GM18519 (cell line): ENCODE measurements around the gene ICAM3.

Source experiments
- ATAC-seq: cut with Tn5 transposase; IDR thresholded peaks from one replicate; pipeline ENCODE4 v1.9.1; 2021; ENCODE audit warnings: mild to moderate bottlenecking, moderate library complexity; ENCODE audit not compliant: unreplicated experiment, low FRiP score

Gene ICAM3

DNA sequence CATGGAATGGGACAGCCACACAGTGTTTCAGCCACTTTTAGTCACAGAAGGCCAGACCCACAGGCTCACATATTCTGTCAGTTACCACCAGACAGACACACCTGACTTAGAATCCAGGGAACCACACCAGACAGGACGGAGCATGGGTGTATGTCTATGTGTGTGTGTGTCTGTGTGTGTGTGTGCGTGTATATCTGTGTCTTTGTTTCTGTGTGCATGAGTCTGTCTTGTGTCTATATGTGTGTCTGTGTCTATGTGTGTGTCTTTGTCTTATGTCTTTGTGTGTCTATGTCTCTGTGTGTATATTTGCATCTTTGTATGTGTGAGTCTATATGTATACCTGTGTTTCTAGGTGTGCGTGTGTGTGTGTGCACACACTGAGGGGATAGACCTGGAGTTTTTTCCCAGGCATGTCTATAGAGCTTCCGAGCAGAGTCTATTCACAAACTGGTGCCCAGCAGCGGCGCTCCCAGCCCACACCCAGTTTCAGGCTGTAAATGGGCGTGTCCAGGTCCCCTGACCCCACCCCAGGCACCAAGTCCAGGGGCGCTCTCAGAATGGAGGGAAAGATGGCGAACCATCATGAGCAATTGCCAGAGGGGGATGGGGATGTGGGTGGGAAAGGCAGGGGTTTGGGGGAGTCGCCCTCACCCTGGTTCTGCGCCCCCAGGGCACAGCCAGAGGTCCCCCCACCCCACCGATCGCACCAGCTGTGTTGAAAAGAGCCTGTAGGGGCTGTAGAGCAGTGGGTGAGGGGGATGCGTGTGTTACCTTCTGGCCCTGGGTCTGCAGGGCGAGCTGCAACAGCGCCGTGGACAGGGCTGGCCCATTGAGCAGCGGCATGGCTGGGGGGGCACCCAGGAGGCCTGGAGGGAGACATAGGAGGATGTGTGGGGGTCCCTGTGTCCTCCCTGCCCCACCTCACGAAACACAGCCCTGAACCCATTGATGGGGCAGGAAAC is 17.3 kb downstream of the ICAM3 start:
- ATAC-seq, result no peak

DNA sequence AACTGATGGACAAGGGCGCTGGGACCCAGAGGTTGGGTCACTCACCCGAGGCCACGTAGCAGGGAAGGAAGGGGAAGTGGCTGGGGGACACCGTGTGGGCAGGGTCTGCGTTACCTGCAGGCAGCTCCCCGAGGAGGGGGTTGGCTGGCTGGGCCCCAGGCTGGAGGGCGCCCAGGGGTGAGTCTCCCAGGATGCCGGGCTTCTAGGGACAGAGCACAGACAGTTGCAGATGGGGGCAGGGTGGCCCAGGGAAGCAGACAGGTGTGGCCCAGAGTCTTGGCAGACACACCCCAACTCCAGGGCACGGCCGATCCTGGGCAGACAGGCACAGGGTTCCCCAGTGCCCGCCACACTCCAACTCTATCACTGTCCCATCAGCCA is 18.0 kb downstream of the ICAM3 start:
- no peak for ATAC-seq

DNA sequence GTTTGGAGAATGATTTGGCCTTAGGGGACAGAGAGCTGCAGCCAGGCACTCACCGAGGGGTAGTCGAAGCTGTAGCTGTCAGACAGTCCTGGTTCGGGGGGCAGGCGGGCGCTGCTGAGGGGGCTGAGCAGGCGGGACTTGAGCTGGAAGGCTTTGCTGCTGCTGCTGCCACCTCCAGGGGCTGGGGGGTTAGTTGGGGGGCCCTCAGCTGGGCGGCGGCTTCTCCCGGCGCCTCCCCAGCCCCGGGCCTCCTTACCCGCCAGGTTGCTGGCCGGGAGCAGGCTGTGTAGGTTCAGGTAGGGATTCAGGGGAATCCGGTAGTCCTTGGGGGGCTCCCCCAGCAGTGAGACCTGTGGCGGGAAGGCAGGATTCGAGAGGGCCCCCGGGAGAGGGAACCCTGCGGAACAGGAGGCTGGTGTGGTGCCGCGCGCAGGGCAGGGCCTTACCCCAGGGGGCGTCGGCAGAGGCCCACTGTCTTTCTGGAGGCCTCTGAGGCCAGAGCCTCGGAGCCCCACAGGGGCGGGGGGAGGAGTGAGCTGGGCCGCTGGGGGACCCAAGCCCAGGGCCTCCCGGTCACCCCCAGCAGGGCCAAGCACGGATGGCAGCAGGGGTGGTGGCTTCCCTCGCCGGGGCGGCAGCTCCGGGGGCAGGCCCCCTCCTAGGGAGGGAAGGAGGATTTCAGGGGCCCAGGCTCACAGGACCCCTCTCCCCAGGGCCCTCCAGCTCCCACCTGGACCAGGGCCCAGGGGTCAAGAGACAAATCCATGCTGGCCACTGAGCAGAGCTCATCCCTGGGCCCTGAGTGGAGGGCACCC is 18.6 kb downstream of the ICAM3 start:
- ATAC-seq, result no peak

DNA sequence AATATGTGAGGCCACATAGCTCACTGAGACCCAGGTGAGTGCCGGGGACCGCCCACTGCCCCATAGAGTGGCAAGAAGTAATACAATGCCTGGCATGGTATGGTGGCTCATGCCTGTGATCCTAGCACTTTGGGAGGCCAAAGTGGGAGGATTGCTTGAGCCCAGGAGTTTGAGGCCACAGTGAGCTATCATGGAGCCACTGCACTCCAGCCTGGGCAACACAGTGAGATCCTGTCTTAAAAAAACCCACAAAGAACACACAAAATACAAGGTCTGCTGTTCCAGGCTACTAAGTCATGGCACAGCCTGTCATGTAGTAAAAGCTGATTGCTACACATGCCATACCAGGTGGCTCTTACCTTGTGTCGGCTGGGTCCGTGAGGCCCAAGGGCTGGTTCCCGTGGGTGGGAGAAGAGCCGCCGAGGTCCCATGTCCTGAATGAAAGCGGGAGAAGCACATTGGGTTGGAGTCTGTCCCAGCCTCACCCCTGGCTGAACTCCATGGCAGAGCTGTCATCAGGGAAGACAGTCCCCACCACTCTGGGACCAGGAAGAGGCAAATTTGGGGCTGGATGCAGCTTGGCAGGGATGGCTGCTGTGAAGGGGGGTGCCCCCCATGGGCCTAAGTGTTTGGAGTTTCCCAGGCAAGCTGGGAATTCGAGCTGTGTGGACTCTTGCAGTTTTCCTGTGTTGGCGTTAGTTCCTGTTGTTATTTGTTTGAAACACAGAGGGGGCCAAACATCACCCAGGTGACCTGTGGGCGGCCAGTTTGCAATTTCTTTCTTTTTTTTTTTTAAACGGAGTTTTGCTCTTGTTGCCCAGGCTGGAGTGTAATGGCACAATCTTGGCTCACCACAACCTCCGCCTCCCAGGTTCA is 20.4 kb downstream of the ICAM3 start:
- ATAC-seq, result no peak

DNA sequence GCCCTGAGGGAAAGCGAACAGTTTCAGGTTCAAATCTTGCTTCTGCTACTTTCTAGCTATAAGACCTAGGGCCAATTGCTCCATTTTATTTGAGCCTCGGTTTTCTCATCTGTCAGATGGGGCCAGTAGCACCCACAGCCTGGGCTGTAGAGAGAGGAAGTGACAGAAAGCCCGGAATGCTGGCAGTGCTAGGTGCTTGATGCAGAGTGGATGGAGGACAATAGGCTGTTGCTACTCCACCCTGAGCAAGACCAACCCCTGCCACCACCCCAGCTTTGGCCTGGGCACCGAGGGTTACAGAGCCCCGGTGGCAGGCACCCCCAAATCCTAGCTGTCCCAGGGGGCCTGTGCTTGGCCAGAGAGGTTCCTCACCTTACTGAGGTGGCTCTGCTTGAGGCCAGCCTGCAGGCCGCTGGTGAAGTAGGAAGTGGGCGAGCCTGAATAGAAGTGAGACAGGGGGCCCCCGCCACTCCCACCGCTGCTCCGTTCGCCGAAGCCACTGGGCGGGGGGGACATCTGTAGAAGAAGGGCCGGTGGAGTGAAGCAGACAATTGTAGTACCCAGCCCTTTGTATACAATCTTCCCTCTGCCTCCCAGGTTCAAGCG is 21.5 kb downstream of the ICAM3 start:
- ATAC-seq, result no peak

DNA sequence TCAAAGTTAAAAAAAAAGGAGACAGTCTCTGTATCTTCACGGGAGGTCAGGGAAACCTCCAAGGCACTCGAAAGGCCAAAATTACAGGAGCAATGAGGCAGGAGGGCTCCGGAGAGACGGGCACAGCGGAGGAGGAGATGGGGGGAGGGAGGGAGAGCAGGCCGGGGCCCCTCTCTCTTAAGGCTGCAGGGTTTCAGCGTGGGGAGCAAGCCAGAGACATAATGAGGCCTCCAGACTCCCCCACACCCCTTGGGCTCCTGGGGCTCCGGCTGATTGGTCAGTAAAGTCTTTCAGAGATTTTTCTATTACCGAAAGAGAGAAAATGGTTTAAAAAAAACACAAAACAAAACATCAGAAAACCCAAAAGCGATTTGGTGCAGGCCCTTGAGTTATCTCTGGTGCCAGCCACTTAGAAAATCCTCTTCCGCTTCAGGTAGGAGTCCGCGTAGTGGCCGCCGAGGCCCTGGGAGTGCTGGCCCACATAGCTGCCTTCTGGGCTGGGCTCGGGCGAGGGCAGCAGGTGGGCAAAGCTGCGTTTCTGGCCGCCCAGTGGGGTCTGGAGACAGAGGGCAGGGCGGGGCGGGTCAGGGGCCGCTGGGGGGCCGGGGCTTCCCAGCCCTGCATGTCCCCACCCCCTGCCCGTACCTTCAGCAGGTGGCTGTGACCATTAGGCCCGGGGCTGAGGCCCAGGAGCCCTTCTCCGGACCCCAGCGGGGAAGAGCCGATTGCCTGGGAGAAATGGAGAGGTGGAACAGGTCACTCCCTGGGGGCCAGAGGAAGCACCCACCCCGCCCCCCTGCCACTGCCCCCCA is 22.2 kb downstream of the ICAM3 start:
- no peak for ATAC-seq

DNA sequence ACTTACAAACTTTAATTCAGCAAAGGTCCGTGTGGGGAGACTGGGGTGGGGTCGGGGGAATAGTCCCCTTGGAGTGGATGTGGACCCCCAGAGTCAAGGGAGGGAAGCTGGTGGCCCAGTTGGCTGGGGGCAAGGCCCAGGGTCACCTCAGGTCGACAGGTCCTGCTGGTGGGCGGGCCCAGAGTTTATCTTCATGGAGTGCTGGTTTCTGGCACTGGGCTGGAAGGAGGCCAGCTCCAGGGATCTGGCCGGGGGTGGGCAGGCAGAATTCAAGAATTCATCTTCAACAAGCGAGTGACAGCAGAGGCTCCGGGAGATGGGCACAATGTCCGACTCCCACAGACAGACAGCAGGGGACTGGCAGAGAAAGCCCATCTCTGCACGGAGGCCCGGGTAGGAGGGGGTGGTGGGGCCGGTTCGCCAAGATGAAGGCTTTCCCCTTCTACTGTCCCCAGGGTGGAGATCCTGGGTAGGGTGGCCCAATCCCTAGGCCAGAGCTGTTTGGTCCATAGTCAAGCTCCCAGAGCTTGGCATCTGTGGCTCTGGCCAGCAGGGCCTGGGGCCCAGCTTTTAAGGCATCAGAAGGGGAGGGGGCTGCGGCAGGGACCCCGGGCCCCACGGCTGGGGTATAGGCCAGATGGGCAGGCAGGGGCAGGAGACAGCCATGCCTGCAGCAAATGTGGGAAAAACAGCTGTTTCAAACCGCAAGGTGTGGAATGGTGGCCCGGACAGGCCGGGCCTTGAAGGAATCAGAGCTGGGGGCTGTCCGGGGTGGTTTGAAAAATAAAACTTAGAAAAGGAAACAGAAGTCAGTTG is 23.0 kb downstream of the ICAM3 start:
- ATAC-seq, result no peak

DNA sequence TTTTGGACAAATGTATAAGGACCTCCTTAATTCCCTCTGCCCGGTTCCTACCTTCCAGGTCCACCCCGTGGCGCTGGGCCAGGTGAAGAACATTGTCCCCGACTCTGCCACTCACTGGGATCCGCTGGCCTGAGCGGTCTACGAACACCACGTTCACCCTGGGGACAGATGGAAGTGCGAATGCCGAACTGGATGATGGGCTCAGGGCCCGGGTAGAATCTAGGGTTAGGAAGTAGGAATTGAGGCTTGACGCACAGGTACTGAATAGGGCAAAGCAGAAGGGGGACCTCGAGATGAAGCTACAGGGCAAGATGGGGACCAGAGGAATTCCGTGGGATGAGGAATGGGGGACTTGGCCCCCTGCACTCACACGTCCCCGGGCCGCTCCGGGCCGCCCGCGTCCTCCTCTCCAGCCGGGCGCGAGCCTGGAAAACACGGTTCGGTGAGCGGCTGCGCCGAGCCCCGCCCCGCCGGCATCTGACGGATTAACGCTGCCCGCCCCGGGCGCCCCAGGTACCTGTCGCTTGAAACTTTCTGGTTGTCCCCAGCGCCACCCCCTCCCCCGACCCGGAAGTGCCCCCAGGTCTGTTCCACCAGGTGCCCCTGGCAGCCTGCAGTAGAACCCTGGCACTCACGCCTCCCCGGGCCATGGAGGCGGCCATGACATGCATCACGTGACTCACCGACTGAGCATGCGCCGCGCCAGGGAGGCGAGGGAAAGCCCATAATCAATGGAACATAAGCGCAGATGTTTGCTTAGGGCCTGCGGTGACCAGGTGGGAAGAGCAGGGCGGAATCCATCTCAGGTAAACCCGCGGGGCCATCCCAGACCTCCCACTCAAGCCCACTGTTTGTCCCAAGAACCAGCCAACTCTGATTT is 23.8 kb downstream of the ICAM3 start, which contains the start of gene FDX2:
Gene FDX2, minus strand, starts transcription at position 681 of the 880 bp plus-strand sequence. Its CDS starts 19 bp downstream, at position 662.
- ATAC-seq, result no peak

DNA sequence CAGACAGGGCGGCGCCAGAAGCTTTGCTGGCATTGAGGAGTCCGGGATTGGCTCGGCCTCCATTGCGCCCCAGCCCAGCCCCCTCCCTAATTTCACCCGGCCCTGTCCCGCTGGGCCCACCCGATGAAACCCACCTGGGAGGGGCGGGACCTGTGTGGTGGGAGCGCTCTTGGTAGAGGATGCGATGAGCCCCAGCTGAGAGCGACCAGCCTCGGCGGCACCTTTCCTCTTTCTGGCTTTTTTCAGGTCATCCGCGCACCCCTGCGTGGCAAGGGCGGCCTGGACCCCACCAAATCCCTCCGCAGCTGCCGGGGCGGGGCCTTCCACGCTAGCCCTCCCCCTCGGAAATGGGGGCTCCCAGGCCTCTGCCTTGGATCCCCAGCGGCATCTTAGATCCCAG is 30.0 kb downstream of the ICAM3 start, which contains the start of gene ZGLP1:
Gene ZGLP1, minus strand, starts transcription at position 393 of the 400 bp plus-strand sequence.
- no peak for ATAC-seq

DNA sequence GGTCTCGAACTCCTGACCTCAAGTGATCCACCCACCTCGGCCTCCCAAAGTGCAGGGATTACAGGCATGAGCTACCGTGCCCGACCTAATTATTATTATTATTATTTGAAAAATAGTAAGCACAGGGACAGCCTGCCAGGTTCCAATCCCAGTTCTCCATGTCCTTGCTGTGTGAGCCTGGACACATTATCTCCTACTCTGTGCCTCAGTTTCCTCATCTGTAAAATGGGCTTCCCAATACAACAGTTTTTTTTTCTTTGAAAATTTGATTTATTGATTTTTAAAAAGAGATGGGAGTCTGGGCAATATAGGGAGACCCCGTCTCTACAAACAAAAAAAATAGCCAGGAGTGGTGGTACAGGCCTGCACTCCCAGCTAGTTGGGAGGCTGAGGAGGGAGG is 33.1 kb downstream of the ICAM3 start:
- no peak for ATAC-seq

DNA sequence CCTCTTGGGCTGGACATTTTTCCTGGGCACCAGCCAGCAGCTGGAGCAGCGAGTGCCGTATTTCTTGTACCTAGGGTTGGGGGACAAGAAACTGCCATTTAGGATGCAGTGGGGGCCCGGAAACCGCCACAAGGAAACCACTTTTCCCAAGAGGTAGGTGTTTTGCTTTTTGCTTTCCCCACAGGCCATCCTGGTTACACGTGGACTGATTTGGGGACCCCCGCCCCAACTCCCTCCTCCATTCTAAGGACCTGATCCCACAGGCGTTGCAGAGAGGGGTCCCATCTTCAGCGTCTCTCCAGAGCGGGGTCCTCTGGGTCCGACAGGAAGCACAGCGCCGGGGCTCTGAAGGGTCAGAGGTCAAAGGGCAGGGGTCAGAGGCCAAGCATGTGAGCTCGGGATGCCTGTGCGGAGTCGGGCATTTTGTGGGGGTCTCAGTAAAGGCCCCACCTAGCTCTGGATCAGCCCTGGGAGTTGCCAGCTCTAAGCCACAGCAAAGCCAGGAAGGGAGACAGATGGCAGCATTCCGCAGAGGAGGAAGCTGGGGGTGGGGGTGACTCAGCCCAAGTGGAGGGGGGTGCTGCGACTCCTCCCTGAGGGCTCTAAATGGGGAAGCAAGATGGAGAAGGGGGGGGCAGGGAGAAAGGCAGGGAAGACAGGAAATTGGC is 34.2 kb downstream of the ICAM3 start:
- ATAC-seq, result no peak

DNA sequence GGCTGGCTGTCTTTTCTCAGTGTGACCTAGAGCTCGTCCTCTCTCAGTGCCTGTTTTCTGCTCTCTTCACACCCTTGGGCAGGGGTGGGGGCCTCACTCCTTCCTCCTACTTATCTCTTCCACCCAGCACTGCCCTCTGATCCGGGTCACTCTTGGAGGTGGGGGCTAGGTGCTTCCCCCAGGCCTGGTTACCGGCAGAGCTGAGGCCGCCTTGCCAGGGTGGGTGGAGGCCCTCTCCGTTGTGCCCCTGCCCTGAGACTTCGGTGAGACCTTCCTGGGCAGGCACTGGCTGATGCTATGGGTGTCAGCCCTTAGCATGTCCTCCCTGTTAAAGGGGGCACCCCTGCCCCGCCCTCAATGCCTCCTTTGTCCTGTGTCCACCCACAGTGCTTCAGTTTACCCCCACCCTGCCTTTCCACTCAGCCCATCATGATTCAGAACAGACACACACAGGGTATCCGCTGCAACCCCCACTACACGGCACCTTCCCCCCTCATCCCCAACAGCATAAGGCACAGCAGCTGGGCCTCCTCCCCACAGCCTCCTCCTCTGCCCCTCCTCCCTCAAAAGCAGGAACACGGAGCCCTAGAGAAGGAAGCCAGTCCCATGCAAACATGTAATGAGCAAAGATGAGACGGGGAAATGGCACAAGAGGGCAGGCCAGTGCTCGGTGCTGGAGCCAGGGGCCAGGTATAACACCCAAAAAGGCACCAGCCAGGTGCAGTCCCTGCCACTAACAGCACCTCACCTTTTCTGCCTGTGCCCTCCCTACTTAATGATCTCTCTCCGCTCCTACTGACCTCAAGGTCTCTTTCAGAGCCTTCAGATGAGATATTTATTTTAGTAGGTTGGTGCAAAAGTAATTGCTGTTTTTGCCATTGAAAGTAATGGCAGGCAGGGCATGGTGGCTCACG is 39.6 kb downstream of the ICAM3 start:
- ATAC-seq, result no peak

DNA sequence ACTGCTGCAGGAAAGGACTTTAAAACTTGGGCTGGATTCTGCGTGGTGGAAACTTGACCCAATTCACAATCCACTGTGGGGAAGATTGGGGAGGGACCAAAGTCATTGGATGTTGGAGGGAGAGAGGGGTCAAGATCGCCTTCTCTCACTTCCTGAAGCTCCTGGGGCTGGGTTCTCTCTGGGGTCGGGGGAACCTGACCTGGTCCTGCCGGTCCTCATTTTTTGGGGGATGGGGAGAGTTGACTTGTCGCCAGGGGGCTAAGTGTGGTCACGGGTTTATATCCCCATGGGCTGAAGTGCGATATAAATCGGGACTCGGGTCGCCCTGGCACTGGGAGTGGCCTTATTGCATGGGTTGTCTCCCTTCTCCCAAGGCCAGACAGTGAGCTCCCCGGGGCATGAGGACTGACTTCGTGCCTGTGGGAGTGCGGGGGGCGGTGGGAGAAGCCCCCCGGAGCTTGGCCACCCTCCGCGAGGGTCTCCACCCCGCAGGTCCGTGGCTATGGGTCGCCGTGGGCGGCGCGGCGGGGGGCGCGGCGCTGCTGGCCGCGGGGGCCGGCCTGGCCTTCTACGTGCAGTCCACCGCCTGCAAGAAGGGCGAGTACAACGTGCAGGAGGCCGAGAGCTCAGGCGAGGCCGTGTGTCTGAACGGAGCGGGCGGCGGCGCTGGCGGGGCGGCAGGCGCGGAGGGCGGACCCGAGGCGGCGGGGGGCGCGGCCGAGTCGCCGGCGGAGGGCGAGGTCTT is 43.4 kb downstream of the ICAM3 start:
- no peak for ATAC-seq

DNA sequence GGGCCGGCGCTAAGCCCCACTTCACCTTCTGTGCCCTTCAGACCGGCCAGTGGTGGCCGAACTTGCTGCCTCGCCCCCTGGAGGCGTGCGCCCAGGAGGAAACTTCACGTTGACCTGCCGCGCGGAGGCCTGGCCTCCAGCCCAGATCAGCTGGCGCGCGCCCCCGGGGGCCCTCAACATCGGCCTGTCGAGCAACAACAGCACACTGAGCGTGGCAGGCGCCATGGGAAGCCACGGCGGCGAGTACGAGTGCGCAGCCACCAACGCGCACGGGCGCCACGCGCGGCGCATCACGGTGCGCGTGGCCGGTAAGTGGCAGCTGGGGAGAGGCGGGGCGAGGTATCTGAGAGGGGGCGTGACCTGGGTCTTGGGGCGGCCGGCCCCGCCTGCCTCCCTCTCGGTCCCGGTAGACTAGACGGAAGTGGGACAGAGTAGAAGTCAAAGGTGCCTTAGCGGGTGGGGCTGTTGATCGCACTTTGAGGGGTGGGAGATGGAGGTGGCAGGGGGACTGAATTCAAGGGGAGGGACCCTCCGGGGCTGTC is 44.0 kb downstream of the ICAM3 start:
- no peak for ATAC-seq

DNA sequence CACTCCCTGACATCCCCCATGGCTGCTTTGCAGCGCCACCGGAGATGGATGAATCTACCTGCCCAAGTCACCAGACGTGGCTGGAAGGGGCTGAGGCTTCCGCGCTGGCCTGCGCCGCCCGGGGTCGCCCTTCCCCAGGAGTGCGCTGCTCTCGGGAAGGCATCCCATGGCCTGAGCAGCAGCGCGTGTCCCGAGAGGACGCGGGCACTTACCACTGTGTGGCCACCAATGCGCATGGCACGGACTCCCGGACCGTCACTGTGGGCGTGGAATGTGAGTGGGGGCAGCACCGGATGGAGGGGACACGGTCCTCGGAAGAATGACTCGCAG is 45.1 kb downstream of the ICAM3 start:
- ATAC-seq, result no peak
